H9 (cell line): ENCODE measurements around the gene OR11H6. TPM values are rescaled to one million over a fixed set of nuclear protein-coding genes. Genes with fewer than 3 reads are reported as not detected.

Experiments used
- DNase-seq: peaks from one replicate; pipeline ENCODE4 v3.0.0-alpha.2; 2017
- H2AFZ ChIP-seq: one replicate; pipeline ENCODE4 v1.6.1; 2013; ENCODE audit warnings: mild to moderate bottlenecking, low read length, control low read depth, moderate library complexity
- H2AK5ac ChIP-seq: 2 replicates; pipeline ENCODE4 v1.6.1; 2013; ENCODE audit warnings: low read length, control low read depth, mixed read lengths; ENCODE audit not compliant: insufficient read length
- H2BK120ac ChIP-seq: one replicate; pipeline ENCODE4 v1.6.1; 2013; ENCODE audit warnings: low read depth, mild to moderate bottlenecking, low read length, control low read depth, inconsistent platforms; ENCODE audit not compliant: poor library complexity, severe bottlenecking
- H2BK12ac ChIP-seq: 2 replicates; pipeline ENCODE4 v1.6.1; 2013; ENCODE audit warnings: low read length, control low read depth, mixed read lengths, low read depth; ENCODE audit not compliant: insufficient read length
- H2BK15ac ChIP-seq: 2 replicates; pipeline ENCODE4 v1.6.1; 2013; ENCODE audit warnings: low read depth, low read length, control low read depth
- H2BK20ac ChIP-seq: one replicate; pipeline ENCODE4 v1.6.1; 2013; ENCODE audit warnings: low read depth, mild to moderate bottlenecking, low read length, control low read depth, inconsistent platforms; ENCODE audit not compliant: poor library complexity, severe bottlenecking
- H2BK5ac ChIP-seq: 2 replicates; pipeline ENCODE4 v1.6.1; 2013; ENCODE audit warnings: low read length, control low read depth, mixed read lengths; ENCODE audit not compliant: insufficient read length
- H3K14ac ChIP-seq: 2 replicates; pipeline ENCODE4 v1.6.1; 2013; ENCODE audit warnings: low read length, control low read depth; ENCODE audit not compliant: insufficient read depth
- H3K18ac ChIP-seq: 2 replicates; pipeline ENCODE4 v1.6.1; 2013; ENCODE audit warnings: low read depth, mild to moderate bottlenecking, mixed read lengths, low read length, control low read depth; ENCODE audit not compliant: insufficient read length
- H3K23ac ChIP-seq: 2 replicates; pipeline ENCODE4 v1.6.1; 2013; ENCODE audit warnings: low read length, control low read depth, mixed read lengths, low read depth; ENCODE audit not compliant: insufficient read length
- H3K23me2 ChIP-seq: 2 replicates; pipeline ENCODE4 v1.6.1; 2013; ENCODE audit warnings: low read depth, mild to moderate bottlenecking, mixed read lengths, low read length, control low read depth; ENCODE audit not compliant: insufficient read length, poor library complexity, severe bottlenecking
- H3K27ac ChIP-seq: 2 replicates; pipeline ENCODE4 v1.5.1; 2013; ENCODE audit warnings: low read length, control low read depth, mixed read lengths, low read depth; ENCODE audit not compliant: insufficient read length
- H3K27me3 ChIP-seq: 2 replicates; pipeline ENCODE4 v1.6.1; 2013; ENCODE audit warnings: low read length, control low read depth, inconsistent platforms; ENCODE audit not compliant: insufficient read depth
- H3K4ac ChIP-seq: 2 replicates; pipeline ENCODE4 v1.6.1; 2013; ENCODE audit warnings: low read depth, mild to moderate bottlenecking, control low read depth, inconsistent platforms, low read length, moderate library complexity
- H3K4me1 ChIP-seq: 2 replicates; pipeline ENCODE4 v1.6.1; 2013; ENCODE audit warnings: low read length, control low read depth, inconsistent platforms; ENCODE audit not compliant: insufficient read depth
- H3K4me2 ChIP-seq: 2 replicates; pipeline ENCODE4 v1.6.1; 2013; ENCODE audit warnings: low read length, control low read depth, mixed read lengths; ENCODE audit not compliant: insufficient read length, insufficient read depth
- H3K56ac ChIP-seq: 2 replicates; pipeline ENCODE4 v1.6.1; 2013; ENCODE audit warnings: low read depth, mild to moderate bottlenecking, mixed read lengths, low read length, control low read depth; ENCODE audit not compliant: insufficient read length
- H3K79me1 ChIP-seq: 2 replicates; pipeline ENCODE4 v1.6.1; 2013; ENCODE audit warnings: low read depth, mild to moderate bottlenecking, moderate library complexity, low read length, control low read depth, inconsistent platforms; ENCODE audit not compliant: insufficient read depth, poor library complexity, severe bottlenecking
- H3K79me2 ChIP-seq: 2 replicates; pipeline ENCODE4 v1.6.1; 2013; ENCODE audit warnings: low read length, control low read depth, inconsistent platforms; ENCODE audit not compliant: insufficient read depth
- H3K9ac ChIP-seq: 2 replicates; pipeline ENCODE4 v1.6.1; 2013; ENCODE audit warnings: low read length, control low read depth, mixed read lengths; ENCODE audit not compliant: insufficient read length; ENCODE audit errors: extremely low read depth
- H3K9me3 ChIP-seq: one replicate; pipeline ENCODE4 v1.6.1; 2013; ENCODE audit warnings: low read depth, low read length, inconsistent platforms; ENCODE audit not compliant: control insufficient read depth
- H3T11ph ChIP-seq: one replicate; pipeline ENCODE4 v1.6.1; 2013; ENCODE audit warnings: mild to moderate bottlenecking, low read length, control low read depth, inconsistent platforms
- H4K20me1 ChIP-seq: one replicate; pipeline ENCODE4 v1.6.1; 2013; ENCODE audit not compliant: control insufficient read depth, insufficient read length, insufficient read depth
- H4K5ac ChIP-seq: 2 replicates; pipeline ENCODE4 v1.6.1; 2013; ENCODE audit warnings: low read depth, mild to moderate bottlenecking, mixed read lengths, low read length, control low read depth; ENCODE audit not compliant: insufficient read length
- H4K8ac ChIP-seq: replicated peaks from 2 replicates; pipeline ENCODE4 v1.6.1; 2013; ENCODE audit warnings: low read length, control low read depth, mixed read lengths, low read depth; ENCODE audit not compliant: insufficient read length
- H4K91ac ChIP-seq: 2 replicates; pipeline ENCODE4 v1.6.1; 2013; ENCODE audit warnings: low read depth, mild to moderate bottlenecking, moderate library complexity, mixed read lengths, low read length, control low read depth; ENCODE audit not compliant: insufficient read length
- H3K27ac Mint-ChIP-seq, 3 experiments: 2 replicates in 2 of 3; 3 replicates in 1 of 3; pipeline ENCODE4 v1.8.0; 2020 to 2021; ENCODE audit warnings: mixed read lengths in 3 of 3, mild to moderate bottlenecking in 1 of 3, moderate library complexity in 1 of 3
- H3K27me3 Mint-ChIP-seq: 2 replicates; pipeline ENCODE4 v1.8.0; 2021; ENCODE audit warnings: low read depth, mild to moderate bottlenecking, moderate library complexity, mixed read lengths
- H3K36me3 Mint-ChIP-seq, 3 experiments: 2 replicates in 2 of 3; 3 replicates in 1 of 3; pipeline ENCODE4 v1.8.0; 2020 to 2021; ENCODE audit warnings: low read depth in 3 of 3, mixed read lengths in 3 of 3; ENCODE audit not compliant: insufficient read depth in 1 of 3
- H3K4me1 Mint-ChIP-seq, 2 experiments: 2 replicates each; pipeline ENCODE4 v1.8.0; 2020; ENCODE audit warnings: mixed read lengths in 2 of 2
- H3K4me3 Mint-ChIP-seq, 2 experiments: 2 replicates in 1 of 2; 3 replicates in 1 of 2; pipeline ENCODE4 v1.8.0; 2020 to 2021; ENCODE audit warnings: mild to moderate bottlenecking in 2 of 2, mixed read lengths in 2 of 2, moderate library complexity in 1 of 2
- H3K9me3 Mint-ChIP-seq, 2 experiments: 2 replicates in 1 of 2; 3 replicates in 1 of 2; pipeline ENCODE4 v1.8.0; 2020; ENCODE audit warnings: mild to moderate bottlenecking in 2 of 2, mixed read lengths in 2 of 2, moderate library complexity in 1 of 2
- WGBS: extraction: QIAGEN DNeasy Blood & Tissue Kit; methylation state at CpG from one replicate; pipeline ENCODE4 v1.1.7; 2013; ENCODE audit warnings: missing lambda C conversion rate, low lambda C conversion rate, mixed read lengths; ENCODE audit not compliant: insufficient read length; ENCODE audit errors: extremely low coverage; 5-methylcytosine and 5-hydroxymethylcytosine counted together
- total RNA-seq: library from RNA; stranded (reverse); gene quantifications from 2 replicates; pipeline ENCODE4 v1.2.1, GENCODE V29; 2021
- TF ChIP-seq, protein P1 (sequence below): fragments of 200-600 bp; sonication (generic); conservative IDR thresholded peaks from 3 replicates; pipeline ENCODE4 v1.8.0; 2021; ENCODE audit warnings: antibody characterized with exemption, mild to moderate bottlenecking

The OR11H6 gene
- total RNA-seq, 1 experiment from 2014 or later, result not detected

- Histone ChIP-seq H3K23me2 (no peaks in the 10 kb centered on the region), H4K20me1 (no peaks in the 10 kb centered on the region)
These were observed 47.2 kb upstream of the OR11H6 start for GRCh38 chr14:20176330-20176729.

More at GRCh38 chr14:20176330-20176729, 47.2 kb upstream of the OR11H6 start:
- no peak for DNase-seq
- peaks cover 0 to 29% (median 7%) of the 10 kb centered on the region in 3 experiments; a peak in 6 of 7 replicates for H3K36me3 Mint-ChIP-seq
- Histone ChIP-seq H3K9ac (no peak overlapping the region), H2AFZ (no peak overlapping the region), H2BK5ac (no peak overlapping the region), H3K27me3 (no peaks in the 10 kb centered on the region; the same call in 1 of the 2 replicates), H2AK5ac (no peak overlapping the region), H4K5ac (no peak overlapping the region), H3K4me1 (no peaks in the 10 kb centered on the region), H3K14ac (no peak overlapping the region), H3K23ac (no peak overlapping the region), H3K27ac (no peak overlapping the region), H3K56ac (no peak overlapping the region), H3K4me2 (no peak overlapping the region), H3K9me3 (peaks cover 58% of the 10 kb centered on the region), H3K79me2 (no peaks in the 10 kb centered on the region), H2BK12ac (no peak overlapping the region), H2BK15ac (no peak overlapping the region), H3K18ac (no peak overlapping the region), H2BK120ac (no peak overlapping the region), H3K79me1 (no peaks in the 10 kb centered on the region), H3T11ph (no peak overlapping the region), H4K91ac (no peak overlapping the region), H3K4ac (no peak overlapping the region), H4K8ac (no peak overlapping the region), H2BK20ac (no peak overlapping the region)
- no peak overlapping the region for H3K27ac Mint-ChIP-seq
- H3K4me3 Mint-ChIP-seq, result no peak overlapping the region
- peaks cover 86 to 87% of the 10 kb centered on the region in 2 experiments for H3K9me3 Mint-ChIP-seq
- H3K4me1 Mint-ChIP-seq, result no peaks in the 10 kb centered on the region
- WGBS, result no CpG with 5 or more reads among the region's 6 CpGs
- no peaks in the 10 kb centered on the region; the same call in 1 of the 2 replicates for H3K27me3 Mint-ChIP-seq
- TF ChIP-seq, protein P1, sequence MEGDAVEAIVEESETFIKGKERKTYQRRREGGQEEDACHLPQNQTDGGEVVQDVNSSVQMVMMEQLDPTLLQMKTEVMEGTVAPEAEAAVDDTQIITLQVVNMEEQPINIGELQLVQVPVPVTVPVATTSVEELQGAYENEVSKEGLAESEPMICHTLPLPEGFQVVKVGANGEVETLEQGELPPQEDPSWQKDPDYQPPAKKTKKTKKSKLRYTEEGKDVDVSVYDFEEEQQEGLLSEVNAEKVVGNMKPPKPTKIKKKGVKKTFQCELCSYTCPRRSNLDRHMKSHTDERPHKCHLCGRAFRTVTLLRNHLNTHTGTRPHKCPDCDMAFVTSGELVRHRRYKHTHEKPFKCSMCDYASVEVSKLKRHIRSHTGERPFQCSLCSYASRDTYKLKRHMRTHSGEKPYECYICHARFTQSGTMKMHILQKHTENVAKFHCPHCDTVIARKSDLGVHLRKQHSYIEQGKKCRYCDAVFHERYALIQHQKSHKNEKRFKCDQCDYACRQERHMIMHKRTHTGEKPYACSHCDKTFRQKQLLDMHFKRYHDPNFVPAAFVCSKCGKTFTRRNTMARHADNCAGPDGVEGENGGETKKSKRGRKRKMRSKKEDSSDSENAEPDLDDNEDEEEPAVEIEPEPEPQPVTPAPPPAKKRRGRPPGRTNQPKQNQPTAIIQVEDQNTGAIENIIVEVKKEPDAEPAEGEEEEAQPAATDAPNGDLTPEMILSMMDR, result no peak
